ENCODE measurements around the gene MKRN1. TPM values are rescaled to one million over a fixed set of nuclear protein-coding genes. Genes with fewer than 3 reads are reported as not detected.

Gene MKRN1
- polyA plus RNA-seq, 1 experiment = 71.6 TPM

DNA sequence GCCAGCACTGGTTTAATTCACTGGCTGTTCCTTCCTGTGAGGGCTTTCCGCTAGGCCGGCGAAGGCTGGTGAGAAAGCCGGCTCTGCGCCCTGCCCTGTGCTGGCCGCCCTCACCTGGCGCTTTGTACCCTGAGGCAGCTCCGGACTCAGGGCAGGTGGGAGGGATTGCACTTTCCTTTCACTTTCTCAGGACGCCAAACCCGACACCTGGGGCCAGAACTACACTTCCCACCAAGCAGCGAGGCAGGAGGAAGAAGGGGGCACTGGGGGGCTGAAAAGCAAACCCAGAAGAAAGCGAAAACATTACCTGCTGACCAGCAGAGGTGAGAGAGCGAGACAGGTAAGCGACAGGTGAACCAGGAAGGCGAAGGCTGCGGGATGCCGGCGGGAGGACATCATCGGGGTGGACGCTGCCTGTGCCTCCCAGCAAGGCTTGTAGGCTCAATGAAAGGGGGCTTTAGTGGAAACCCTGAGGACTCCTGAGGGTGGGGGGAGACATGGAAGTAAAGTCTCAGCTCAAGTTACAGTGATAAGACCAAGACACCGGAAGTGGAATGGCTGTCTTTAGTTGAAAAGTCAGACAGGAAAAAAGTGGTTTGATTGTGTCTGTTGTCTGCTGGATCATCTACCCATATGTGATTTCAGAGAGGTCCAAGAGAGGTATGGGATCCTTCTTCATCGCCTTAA, 75.3 kb downstream of the MKRN1 start, which contains the start of gene RAB19:
TSS of gene RAB19 (plus strand) at position 181 of the 687 bp plus-strand sequence. CDS start 3,589 bp downstream, outside the sequence.
- ChIA-PET CTCF (no interaction called here), POLR2A (no interaction called here)
- Histone ChIP-seq H3K27me3 (ENCODE audit: control insufficient read depth, insufficient read depth, low read length) (peaks cover 4% of the 10 kb centered on the region), H3K4me3 (ENCODE audit: low read depth, low read length) (peak within 1 kb of the TSS; percentile 38), H3K27ac (ENCODE audit: low read depth, low read length) (no peak within 1 kb of the TSS), H3K9me3 (ENCODE audit: control insufficient read depth, insufficient read depth, low read length) (no peaks in the 10 kb centered on the region)
- DNase-seq (ENCODE audit: low read depth, low spot score) = no peak
- TF ChIP-seq, protein P1, sequence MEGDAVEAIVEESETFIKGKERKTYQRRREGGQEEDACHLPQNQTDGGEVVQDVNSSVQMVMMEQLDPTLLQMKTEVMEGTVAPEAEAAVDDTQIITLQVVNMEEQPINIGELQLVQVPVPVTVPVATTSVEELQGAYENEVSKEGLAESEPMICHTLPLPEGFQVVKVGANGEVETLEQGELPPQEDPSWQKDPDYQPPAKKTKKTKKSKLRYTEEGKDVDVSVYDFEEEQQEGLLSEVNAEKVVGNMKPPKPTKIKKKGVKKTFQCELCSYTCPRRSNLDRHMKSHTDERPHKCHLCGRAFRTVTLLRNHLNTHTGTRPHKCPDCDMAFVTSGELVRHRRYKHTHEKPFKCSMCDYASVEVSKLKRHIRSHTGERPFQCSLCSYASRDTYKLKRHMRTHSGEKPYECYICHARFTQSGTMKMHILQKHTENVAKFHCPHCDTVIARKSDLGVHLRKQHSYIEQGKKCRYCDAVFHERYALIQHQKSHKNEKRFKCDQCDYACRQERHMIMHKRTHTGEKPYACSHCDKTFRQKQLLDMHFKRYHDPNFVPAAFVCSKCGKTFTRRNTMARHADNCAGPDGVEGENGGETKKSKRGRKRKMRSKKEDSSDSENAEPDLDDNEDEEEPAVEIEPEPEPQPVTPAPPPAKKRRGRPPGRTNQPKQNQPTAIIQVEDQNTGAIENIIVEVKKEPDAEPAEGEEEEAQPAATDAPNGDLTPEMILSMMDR (IDR thresholded peaks at IDR 0.05; ENCODE audit: low read depth, low read length) = no peak

Other genes starting within 250 kb of the MKRN1 start
- gene SLC37A3, start 81.0 kb downstream of the MKRN1 start, polyA plus RNA-seq (2011; rRNA removed) = 52.2 and 61.7 TPM in 2 replicates
- gene RAB19, start 75.4 kb downstream of the MKRN1 start, polyA plus RNA-seq (2011; rRNA removed) = not detected in 2 replicates
- 40.8 and 45.8 TPM in 2 replicates for gene DENND2A, start 161.3 kb upstream of the MKRN1 start, polyA plus RNA-seq (2011; rRNA removed)
- gene ADCK2, start 193.4 kb upstream of the MKRN1 start, polyA plus RNA-seq (2011; rRNA removed) = 7.0 and 8.2 TPM in 2 replicates
- gene NDUFB2, start 217.2 kb upstream of the MKRN1 start, polyA plus RNA-seq (2011; rRNA removed) = 195 and 218 TPM in 2 replicates

Data from AG04450 (cell line).